HG03460 (cell line): Measurements from ENCODE around the gene SUMF1.
A peak's percentile ranks its signal among the peaks of the same experiment; 100 is the strongest.

ENCODE experiments used
- ATAC-seq: cut with Tn5 transposase; IDR thresholded peaks from one replicate; pipeline ENCODE4 v1.9.1; 2021; ENCODE audit not compliant: unreplicated experiment

SUMF1 gene

GRCh38 chr3:4394567-4394966 lies 72.5 kb downstream of the SUMF1 start:
- ATAC-seq = no peak

- no peak for ATAC-seq
These were observed 73.0 kb downstream of the SUMF1 start for GRCh38 chr3:4394048-4394447.

GRCh38 chr3:4392992-4393391 lies 74.1 kb downstream of the SUMF1 start:
- ATAC-seq = no peak

GRCh38 chr3:4387210-4388204 lies 79.6 kb downstream of the SUMF1 start:
- ATAC-seq = no peak

GRCh38 chr3:4385201-4385600 lies 81.9 kb downstream of the SUMF1 start:
- ATAC-seq = no peak

- no peak for ATAC-seq
These were observed 87.1 kb downstream of the SUMF1 start for GRCh38 chr3:4380013-4380412.

- no peak for ATAC-seq
These were observed 90.6 kb downstream of the SUMF1 start for GRCh38 chr3:4376499-4376898.

- no peak for ATAC-seq
These were observed 91.2 kb downstream of the SUMF1 start for GRCh38 chr3:4375911-4376310.

GRCh38 chr3:4373669-4374068 lies 93.4 kb downstream of the SUMF1 start:
- ATAC-seq = no peak

- ATAC-seq = no peak
These were observed 104.5 kb downstream of the SUMF1 start for GRCh38 chr3:4362523-4362922.

GRCh38 chr3:4360817-4361216 lies 106.3 kb downstream of the SUMF1 start:
- no peak for ATAC-seq

- ATAC-seq = no peak
These were observed 107.1 kb downstream of the SUMF1 start for GRCh38 chr3:4359805-4360502.

GRCh38 chr3:4358273-4358672 lies 108.8 kb downstream of the SUMF1 start:
- ATAC-seq = no peak

- ATAC-seq = no peak
These were observed 110.3 kb downstream of the SUMF1 start for GRCh38 chr3:4356546-4357410.

GRCh38 chr3:4356220-4356540 lies 110.9 kb downstream of the SUMF1 start:
- ATAC-seq = no peak

- no peak for ATAC-seq
These were observed 111.5 kb downstream of the SUMF1 start for GRCh38 chr3:4355401-4356219.

- ATAC-seq = no peak
These were observed 115.2 kb downstream of the SUMF1 start for GRCh38 chr3:4351872-4352271.

GRCh38 chr3:4351164-4351855 lies 115.8 kb downstream of the SUMF1 start:
- no peak for ATAC-seq

GRCh38 chr3:4350789-4351163 lies 116.3 kb downstream of the SUMF1 start:
- ATAC-seq = peak; percentile 81

GRCh38 chr3:4343258-4343657 lies 123.8 kb downstream of the SUMF1 start:
- ATAC-seq = no peak
